Left hindlimb (tissue), 1 donor: ENCODE results near the gene NUDCD3.

Source experiments
- DNase-seq: peaks from one replicate; pipeline ENCODE4 v3.0.0-alpha.2; 2018

The NUDCD3 gene

GRCh38 chr7:44398511-44398911, 91.9 kb downstream of the NUDCD3 start:
- DNase-seq: peak; percentile 58

DNA sequence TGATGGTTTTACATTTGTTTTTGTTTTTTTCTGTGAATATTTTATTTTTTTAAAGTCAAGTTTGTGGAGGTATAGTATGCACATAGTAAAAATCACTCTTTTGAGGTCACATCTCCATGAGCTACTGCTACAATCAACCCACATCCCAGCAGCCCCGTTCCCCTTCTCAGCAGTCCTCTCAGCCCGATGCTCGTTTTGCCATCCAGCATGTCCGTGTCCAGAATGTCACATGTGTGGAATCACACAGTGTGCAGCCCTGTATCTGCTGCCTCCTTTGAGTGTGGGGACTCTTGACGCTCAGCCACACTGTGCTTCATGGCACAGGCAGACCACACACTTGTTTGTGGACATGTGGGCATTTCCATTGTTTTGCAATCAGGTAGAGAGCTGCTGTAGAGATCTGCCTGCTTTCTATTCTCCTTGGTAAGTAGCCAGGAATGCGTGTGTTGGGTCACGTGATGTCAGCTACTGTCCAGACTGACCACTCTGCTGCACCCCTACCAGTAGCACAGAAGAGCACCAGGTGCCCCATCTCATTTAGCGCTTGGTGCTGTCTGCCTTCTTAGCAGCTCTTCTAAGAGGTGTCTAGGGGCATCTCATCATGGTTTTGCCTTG, 93.4 kb downstream of the NUDCD3 start:
- peak; percentile 12 for DNase-seq

DNA sequence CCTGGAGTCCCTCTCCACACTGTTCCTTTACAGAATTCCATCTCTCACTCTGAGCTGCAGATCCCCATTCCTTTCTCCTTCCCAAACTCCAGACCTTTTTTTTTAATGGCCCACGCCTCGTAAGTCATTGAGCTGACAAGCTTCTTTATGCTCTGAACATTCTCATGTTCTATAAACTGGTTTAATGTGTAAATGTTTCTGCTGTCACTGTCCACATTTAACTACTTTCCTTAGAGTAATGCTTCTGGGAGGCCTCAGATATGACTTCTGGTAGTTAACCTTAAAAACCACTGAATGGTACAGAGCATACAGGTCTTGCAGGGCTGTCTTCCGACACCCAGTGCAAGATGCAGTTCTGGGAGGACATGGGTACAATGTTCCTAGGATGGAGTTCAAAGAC, 94.0 kb downstream of the NUDCD3 start:
- no peak for DNase-seq

DNA sequence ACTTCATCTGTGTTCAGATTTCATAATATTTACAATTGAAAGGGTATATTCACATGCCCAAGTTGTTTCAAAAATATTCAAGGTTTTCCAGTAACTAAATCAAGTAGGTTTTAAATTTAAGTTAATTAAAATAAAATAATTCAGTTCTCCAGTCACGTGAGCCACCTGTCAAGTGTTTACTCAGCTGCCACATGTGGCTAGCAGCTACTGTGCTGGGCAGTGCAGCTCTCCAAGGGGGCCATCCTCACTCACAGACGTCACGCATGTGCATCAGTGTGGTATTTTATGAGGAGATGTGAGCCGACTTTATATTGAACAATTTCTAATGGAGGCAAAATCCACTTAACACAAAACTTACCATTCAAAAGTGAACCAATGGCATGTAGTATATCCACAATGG, 95.4 kb downstream of the NUDCD3 start:
- DNase-seq: peak; percentile 2

DNA sequence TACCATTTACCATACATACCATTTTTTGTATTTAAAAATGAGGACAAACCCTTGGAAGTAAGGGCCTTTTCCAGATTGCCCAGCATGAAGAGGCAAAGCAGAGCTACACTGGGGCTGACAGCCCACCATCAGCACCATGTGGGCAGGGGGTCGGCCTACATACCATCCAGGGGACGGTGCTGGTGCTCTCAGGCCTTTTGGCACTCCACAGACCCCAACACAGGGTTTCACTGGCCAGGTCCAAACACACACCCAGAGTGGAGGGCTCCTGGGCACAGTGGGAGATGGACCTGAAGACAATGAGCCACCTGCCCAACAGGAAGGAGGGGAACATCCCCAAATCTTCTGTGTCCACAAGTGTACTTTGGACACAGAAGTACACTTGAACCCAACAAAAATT, 95.8 kb downstream of the NUDCD3 start:
- DNase-seq: peak; percentile 3

GRCh38 chr7:44394112-44394447, 96.4 kb downstream of the NUDCD3 start:
- DNase-seq: no peak

DNA sequence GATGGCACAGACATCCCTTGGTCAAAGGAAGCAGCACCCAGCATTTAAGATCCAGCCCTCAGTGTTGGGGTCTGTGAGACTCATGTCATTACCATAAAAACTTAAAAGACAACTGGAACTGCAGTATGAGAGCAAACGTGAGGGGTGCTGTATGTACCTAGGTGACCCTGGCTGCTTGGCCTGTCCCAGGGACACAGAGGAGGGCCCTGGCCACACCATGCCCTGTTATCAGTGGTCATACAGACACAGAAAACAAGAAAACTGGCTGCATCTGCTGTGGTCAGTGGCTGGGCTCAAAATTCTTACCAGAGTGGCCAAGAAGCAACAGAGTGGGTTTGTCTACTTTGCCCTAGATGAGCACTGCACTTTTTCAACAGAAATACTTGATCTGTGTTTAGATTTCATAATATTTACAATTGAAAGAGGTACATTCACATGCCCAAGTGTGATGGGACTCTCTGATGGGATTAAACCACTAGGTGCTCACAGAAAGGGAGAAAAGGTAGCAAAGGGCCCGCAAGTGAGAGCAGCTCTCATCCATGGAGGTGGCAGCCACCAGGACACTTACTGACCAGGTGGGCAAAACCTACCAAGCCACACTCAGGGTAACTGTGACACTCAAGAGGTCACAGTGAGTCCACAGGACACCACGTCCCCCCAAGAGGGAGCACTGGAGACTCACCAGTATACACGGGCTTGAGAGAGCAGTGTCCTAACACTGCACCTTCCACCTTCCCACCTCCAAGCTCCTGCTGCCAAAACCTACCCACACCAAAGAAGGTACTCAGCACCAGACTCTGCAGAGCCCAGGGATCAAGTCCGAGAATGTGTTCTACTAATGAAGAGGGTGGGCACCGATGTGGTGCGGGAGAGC, 97.0 kb downstream of the NUDCD3 start:
- peak; percentile 1 for DNase-seq

DNA sequence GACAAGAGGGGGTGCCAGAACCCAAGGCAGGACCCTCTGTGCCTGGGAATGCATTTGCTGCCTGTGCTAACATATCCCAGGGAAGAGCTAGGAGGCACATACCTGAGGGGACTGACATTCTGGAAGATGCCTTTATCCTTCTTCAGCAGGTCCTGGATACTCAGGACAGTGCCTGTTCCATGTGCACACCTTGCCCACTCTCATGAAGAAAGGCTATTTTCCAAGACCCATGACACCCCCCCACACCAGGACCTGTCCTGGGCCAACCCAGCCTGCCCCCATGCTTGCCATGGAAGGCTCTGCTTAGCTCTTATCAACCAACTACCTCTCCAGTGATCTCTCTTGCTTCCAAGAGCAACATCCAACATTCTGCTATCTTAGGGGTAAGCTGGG, 97.8 kb downstream of the NUDCD3 start:
- no peak for DNase-seq

GRCh38 chr7:44391746-44392617, 98.5 kb downstream of the NUDCD3 start:
- no peak for DNase-seq

DNA sequence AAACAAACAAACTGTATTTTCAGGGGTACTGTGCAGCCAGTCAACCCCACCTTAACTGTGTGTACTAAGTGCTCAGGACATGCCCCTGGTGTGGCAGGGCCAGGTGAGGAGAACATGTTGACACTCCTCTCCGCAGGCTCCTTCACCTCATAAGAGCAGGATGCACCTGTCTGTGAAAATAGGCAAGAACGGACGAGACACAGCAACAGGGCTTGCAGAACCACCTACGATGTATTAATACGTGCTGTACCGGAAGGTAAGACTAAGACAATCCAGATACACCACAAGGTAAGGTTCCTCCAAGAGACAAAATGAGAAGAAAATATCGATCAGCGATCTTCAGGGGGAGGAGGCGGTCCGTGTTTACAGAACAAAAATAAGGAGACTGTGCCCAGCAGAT, 99.3 kb downstream of the NUDCD3 start:
- peak; percentile 1 for DNase-seq

DNA sequence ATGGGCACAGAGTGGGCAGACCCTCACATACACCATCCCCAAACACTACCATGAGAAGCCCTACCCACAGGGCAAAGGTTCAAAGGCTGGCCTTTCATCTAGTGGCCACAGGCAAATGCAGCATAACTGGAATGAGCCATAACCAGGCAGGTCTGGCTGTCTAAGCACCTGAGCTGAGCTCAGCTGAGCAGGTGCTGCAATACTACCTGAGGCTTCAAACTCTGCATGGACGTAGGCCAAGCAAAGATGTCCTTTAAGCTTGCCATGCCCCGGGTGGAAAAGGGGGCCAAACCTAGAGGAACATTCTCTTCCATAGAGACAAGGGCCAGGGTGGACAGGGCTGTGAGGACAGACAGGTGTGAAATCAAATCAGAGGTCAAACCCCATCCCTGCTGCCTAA, 99.8 kb downstream of the NUDCD3 start:
- peak; percentile 5 for DNase-seq

- DNase-seq: peak; percentile 3
Observed at GRCh38 chr7:44388089-44388970, 102.1 kb downstream of the NUDCD3 start.

- peak; percentile 1 for DNase-seq
Observed at GRCh38 chr7:44387389-44387788, 103.1 kb downstream of the NUDCD3 start.

- peak; percentile 6 for DNase-seq
Observed at GRCh38 chr7:44386139-44386913, 104.1 kb downstream of the NUDCD3 start.

DNA sequence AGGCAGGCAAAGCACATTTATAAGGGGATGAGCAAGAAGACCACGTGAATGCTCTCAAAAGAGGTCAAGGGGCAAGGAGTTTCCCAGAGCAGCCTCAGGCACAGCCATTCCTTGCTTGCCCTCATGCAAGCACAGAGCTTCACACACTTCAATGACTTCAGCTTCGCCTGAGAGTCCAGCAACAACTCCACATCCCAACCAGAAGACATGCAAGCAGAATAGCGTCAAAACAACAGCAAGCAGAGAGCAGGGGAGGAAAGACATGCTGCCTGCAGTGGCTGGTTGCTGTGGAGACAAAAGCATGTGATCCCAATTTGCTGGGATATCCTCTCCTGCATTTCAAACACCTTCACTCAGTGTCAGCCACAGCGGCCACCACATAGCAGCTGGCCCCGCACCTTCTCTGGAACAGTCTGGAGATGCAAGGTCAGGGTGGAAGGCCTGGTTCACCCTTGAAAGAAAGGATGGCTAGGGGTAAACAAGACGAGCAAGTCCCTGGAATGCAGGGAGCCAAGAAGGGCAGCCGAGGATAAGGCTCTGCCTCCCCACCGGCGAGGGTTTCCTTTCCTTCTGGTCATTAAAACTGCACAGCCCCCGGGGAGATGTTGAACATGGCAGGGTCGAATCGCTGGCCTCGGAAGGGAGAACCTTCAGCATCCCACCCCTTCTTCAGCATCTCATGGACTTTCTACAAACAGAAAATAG, 104.9 kb downstream of the NUDCD3 start:
- DNase-seq: peak; percentile 10

DNA sequence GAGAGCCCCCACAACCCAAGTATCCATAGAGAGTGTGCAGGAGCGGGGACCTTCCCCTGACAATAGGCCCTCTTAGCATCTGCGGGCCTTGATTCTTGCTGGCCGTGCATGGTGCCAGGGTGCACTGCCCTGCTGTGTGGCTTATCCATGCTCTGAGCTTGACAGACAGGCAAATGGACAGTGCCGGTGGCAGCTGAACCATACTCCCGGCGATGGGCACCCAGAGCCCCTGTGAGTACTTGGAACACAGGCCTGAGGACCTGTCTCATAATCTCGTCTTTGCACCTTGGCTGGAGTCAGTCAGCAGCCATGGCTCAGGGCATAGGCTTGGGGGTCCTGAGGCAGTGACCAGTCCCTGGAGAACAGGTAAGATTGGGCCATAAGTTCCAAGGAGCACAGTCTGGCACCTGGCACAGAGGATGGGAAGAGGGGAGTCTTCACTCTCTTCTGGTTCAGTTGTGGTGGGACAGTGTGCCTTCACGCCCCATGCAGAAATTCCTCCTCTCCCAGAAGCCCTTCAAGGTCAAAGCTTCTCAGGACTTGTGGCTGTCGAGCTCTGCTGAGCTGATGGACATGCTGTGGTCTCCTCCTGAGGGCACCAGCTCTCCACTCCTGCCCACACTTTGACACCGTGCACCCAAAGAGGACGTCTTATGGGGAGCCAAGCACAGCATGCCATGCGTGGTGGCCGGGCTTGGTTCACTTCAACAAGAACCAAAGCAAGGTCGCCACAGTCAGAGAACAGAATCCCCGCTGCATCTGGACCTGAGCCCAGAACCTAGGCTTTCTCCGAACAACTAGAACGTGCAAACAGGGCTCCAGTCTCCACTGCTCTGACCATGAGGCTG, 105.6 kb downstream of the NUDCD3 start:
- peak; percentile 15 for DNase-seq

DNA sequence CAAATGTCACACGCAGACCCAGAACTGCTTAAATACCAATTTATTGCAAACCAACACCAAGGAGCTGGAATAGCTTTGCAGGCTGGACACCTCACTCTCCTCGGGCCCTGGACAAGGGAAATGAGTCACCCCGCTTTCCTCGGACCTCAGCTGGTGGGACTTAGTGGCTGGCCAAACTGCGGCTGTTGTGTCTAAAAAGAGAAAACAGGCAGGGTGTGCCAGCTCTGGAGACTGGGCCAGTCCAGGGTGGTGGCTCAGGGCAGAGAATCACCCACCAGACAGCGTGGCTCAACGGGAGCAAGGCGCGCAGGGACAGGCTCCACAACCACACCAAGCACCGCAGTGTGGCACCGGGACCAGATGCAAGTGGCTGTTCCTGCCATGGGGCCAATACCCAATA, 106.9 kb downstream of the NUDCD3 start:
- peak; percentile 27 for DNase-seq

DNA sequence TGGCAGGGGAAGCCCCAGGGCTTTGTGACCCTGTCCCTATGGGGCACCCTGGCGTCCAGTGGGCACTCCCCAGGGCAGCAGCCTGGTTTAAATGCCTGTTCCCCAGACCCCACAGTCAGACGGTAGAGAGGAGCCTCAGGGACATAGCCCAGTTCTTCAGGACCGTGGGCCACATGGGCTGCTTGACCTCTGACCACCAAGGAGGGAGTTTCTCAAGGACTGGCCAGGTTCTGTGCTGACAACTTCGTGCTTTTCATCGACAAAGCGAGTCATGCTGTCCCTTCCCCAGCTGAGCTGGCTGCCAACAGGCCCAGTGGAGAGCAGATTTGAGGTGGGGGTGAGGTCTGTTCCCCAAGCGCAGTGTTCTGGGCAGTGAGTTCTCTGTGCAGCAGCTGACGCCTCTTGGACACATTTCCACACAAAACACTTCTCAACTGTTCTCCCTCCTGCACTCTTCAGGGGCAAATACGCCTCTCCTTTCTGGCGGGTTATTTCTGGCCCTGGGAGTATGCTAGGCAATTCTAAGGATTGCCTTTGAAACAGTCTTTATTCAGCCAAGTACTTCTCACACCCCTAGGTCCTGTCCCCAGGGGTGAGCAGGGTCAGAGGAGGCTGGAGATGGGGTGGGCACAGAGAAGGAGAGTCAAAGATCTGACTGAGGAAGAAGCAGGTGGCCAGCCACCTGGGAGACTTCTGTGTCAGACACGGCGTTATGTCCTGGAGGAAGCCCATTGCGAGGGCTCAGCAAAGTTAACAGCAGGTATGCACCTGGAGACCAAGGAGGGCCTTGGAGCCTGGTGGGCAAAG, 107.8 kb downstream of the NUDCD3 start:
- DNase-seq: peak; percentile 18
